ENCODE data around the gene TRAPPC3.
A peak's percentile ranks its signal among the peaks of the same experiment; 100 is the strongest.

Gene TRAPPC3

DNA sequence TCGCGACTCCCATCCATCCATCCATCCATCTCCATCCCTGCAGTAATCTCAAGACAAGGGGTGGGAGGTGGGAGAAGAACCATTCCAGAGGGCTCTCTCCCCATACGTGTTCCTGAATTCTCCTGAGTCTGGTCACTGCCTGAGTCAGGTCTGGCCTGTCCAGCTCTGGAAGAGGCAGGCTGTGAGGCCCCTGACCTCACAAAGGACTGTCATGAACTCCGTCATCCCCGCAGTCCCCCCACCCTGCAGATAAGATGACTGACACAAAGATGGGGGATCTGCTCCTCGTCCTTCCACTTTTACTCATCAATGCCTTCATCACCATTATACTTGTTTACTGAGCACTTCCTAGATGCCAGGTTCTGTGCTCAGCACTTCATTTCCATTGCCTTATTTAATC, 5.0 kb upstream of the TRAPPC3 start:
- no peak for DNase-seq (ENCODE audit: low read depth, low spot score)

DNA sequence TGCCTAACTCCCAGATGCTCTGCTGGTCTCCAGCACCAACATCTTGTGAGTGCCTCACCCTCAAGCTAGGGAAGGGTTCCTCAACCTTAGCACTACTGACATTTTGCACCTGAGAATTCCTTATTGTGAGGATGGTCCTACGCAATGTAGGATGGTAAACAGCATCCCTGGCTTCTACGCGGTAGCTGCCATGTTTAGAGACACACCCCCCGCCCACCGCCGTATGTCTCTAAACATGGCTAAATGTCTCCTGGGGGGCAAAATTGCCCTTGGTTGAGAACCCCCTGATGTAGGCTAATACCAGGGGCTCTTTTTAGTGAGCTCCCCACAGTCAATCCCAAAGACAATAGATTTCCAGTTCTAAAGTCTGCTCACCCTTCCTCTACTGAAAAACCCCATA, 4.2 kb upstream of the TRAPPC3 start:
- no peak for DNase-seq (ENCODE audit: low read depth, low spot score)

DNA sequence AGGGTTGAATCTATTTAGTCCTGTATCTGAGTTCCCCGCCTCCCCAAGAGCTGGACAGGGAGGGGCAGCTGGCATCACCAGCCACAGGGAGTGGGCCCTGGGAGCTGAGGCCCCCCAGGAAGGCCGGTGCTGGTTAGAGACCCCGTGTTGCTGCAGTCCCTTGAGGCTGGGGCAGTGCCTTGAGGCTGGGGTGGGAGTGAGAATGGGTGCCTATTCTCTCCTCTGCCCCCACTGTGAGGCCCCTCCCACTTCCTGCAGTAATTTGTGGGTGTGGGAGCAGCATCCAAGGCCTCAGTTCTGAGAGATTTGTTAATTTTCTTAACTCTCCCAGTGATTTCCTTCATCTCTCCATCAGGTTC, 2.5 kb upstream of the TRAPPC3 start:
- no peak for DNase-seq (ENCODE audit: low read depth, low spot score)

- DNase-seq (ENCODE audit: low read depth, low spot score), result no peak
Observed at GRCh38 chr1:36151134-36151844, 2.0 kb upstream of the TRAPPC3 start.

- DNase-seq (ENCODE audit: low read depth, low spot score), result peak; percentile 77
Observed at GRCh38 chr1:36150296-36151133, 1.2 kb upstream of the TRAPPC3 start.

DNA sequence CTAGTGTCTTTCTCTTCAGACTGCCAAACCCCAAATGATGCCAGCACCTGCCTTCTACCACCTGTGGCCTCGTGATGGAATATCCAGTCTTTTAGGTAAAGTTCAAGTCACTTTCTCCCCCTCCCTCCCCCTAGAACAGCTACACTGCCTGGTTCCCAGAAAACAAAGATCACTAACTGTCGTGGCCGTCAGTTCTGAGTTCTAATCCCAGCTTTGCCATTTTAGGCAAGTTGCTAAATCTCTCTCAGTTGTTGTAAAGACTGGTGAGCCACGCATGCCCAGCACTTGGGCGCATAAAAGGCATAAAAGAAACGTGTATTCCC, 648 bp upstream of the TRAPPC3 start:
- no peak for DNase-seq (ENCODE audit: low read depth, low spot score)

GRCh38 chr1:36148821-36149236, 457 bp downstream of the TRAPPC3 start:
- no peak for DNase-seq (ENCODE audit: low read depth, low spot score)

DNA sequence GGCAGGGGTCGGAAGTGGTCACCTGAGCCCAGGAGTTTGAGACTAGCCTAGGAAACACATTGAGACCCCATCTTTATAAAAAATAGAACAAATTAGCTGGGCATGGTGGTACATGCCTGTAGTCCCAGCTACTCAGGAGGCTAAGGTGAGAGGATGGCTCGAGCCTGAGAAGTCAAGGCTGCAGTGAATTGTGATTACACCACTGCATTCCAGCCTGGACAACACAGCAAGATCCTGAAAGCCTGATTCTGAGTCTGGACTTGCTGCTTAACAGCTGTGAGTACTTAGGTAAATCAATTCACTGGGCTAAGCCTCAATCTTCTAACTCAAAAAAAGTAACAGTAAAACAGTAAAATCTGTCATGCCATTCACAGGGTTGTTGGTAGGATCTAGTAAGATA, 4.9 kb downstream of the TRAPPC3 start:
- no peak for DNase-seq (ENCODE audit: low read depth, low spot score)

DNA sequence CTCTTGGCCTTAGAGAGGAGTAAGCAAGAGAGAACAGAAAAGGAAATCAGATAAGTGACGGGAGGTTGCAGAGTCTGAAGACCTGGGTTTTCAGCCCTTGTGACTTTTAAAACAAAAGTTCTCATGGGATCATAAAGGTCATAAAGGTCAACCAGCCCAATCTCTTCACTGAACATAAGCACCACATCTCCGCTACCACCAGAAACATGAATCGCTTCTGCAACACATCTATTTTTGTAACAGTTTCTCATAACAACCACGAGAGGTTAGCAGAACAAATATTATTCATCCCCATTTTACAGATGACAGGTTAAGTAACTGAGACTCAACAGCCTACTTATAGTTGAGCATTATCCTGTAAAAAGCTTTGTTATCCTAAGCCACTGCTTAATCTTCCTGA, 5.9 kb downstream of the TRAPPC3 start:
- DNase-seq (ENCODE audit: low read depth, low spot score), result no peak

DNA sequence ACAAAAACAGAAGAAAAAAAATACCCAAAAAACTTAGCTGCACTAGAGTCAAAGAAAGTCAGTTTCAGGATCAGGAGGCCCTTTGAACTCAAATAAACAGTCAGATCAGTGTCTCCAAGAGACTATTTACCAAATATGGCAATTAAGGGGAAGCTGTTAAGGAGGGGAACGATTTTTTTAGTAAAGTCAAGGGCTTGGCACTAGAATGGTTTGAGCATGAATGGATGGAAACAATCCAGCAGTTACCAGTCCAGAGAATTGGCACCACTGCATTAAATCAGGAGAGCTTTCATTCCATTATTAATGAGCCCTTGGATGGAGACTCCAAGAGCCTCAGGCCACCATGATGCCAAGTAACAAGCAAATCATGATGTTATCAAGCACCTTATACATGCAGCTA, 7.2 kb downstream of the TRAPPC3 start:
- DNase-seq (ENCODE audit: low read depth, low spot score), result no peak

DNA sequence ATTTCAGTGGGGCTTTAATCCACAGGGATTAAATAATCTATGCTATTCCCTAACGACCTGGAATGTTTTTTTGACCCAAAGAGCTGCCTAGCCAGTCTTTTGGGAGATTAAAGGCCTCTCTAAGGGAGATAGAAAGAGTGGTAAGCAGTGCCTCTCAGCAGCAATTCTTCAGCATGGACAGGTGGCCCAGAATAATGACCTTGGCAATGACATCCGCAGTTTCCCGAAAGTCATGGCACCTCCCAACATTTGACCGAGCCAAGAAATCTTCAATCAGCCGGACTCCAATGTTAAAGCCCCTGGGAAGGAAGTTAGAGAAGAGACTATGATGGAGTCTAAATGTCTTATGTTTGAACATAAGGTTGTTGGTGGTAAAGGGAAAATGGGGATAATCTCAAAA, 9.8 kb downstream of the TRAPPC3 start:
- no peak for DNase-seq (ENCODE audit: low read depth, low spot score)

DNA sequence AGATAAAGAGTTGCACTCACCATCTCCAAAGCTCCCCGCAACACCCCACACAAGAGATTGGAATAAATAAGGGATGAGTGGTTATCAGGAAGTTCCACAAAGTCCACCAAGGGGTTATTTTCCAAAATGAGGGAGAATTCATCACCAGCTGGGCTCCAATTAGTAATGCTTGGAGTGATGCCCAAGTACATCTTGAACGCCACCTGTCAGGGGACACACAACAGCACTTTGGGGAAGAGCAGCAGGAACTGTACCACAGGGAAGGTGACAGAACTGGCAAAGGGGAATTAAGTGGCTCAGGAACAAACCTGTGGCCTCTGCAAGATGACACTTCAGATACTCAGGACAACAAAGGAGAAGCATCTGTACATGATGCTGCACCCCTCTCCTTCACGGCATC, 11.5 kb downstream of the TRAPPC3 start:
- DNase-seq (ENCODE audit: low read depth, low spot score), result no peak

DNA sequence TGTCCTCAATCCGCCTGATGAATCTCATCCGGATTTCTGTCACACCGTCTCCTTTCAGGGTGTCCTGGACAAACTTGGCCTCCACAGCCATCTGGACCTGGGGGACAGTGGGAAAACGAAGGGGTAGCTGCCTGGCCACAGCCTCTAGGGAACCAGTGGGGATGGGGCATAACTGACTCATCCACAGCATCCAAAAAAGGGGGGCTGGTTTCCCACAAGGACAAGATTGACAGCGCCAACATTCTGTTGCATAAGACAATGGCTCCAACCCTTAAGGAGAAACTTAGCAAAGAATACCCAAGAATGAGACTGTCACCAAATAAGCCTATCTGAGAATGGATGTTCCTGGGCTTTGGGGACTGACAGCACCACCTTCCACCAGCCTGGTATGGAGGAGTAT, 12.1 kb downstream of the TRAPPC3 start:
- DNase-seq (ENCODE audit: low read depth, low spot score), result no peak

GRCh38 chr1:36136535-36136934, 12.8 kb downstream of the TRAPPC3 start:
- no peak for DNase-seq (ENCODE audit: low read depth, low spot score)

GRCh38 chr1:36135796-36136195, 13.5 kb downstream of the TRAPPC3 start:
- no peak for DNase-seq (ENCODE audit: low read depth, low spot score)

- no peak for DNase-seq (ENCODE audit: low read depth, low spot score)
Observed at GRCh38 chr1:36135330-36135667, 14.0 kb downstream of the TRAPPC3 start.

GRCh38 chr1:36134505-36135329, 14.6 kb downstream of the TRAPPC3 start:
- DNase-seq (ENCODE audit: low read depth, low spot score), result no peak

- DNase-seq (ENCODE audit: low read depth, low spot score), result no peak
Observed at GRCh38 chr1:36134031-36134430, 15.3 kb downstream of the TRAPPC3 start.

DNA sequence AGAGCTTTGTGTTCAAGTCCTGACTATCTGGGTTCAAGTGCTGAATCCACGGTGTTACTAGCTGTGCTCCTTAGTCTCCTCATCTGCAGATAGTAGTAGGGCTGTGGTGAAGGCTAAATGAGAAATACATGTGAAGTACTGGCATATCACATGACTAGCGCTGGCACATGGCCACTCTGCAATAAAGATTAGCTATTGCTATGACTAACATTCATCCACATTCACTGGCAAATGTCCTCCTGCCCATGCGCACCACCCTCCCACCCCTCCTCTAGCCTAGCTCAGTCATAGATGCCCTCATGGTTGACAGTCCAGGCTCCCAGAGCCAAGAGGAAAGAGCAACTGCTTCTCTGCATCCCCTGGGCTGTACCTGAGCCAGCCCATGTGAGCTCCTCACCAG, 15.8 kb downstream of the TRAPPC3 start:
- no peak for DNase-seq (ENCODE audit: low read depth, low spot score)

DNA sequence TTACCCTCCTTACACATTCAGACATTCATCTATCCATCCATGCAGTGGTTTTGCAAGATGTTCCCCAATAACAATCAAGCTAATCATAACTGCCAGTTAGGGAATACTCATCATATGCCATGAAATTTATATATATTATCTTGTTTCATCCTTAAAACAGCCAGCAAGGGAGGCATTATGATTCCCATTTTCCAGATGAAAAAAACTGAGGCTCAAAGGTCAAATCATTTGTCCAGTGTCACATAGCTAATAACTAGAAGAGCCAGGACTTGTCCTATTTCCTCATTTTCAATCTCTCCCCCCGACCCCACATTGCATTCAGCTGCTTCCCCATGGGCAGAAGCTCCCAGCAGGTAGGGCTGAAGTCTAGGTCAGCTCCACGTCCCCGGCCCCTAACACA, 17.3 kb downstream of the TRAPPC3 start:
- DNase-seq (ENCODE audit: low read depth, low spot score), result no peak

- DNase-seq (ENCODE audit: low read depth, low spot score), result no peak
Observed at GRCh38 chr1:36128905-36129206, 20.4 kb downstream of the TRAPPC3 start.

DNA sequence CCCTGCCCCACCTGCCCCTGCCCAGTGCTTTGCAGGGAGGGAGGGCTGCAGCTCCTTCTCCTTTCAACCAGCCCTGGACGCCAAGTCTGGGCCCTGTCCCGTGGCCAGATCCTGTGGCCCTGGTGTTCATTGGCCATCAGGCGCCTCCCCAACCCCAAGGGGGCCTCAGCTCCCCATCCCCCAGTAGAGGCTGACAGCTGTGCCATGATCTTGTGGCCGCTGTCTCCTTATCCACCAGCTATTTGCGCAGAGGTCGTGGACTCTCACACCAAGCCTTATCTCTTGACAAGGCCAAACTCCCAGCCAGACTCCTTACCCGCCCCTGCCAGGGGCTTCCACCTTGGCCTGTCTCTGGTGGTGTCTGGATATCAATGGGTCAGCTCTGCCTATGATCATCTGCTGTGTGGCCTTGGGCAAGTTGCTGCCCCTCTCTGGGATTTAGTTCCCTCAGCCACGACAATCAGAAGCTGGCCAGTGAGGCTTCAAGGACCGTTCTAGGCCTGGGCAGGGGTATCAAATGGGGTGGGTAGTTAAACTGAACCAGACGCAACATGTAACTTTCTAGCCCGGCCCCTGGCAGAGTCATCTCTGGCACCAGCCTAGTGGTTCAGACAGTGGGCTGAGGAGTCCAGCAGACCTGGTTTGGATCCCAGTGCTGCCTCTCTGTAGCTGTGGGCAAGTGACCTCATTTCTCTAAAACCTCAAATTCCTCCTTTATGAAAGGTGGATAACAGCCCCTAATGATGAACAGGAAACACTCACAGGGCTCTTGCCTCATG, 21.0 kb downstream of the TRAPPC3 start:
- DNase-seq (ENCODE audit: low read depth, low spot score), result no peak
